Endothelial cell of umbilical vein (primary cell): ENCODE results near the gene SSC4D.

Source experiments
- EZH2 ChIP-seq: IDR thresholded peaks from 2 replicates; pipeline ENCODE4 v1.6.1; 2012; ENCODE audit warnings: borderline replicate concordance, low read depth, mild to moderate bottlenecking, moderate library complexity, low read length, inconsistent platforms; ENCODE audit not compliant: severe bottlenecking
- FOS ChIP-seq: IDR thresholded peaks from 2 replicates; pipeline ENCODE4 v1.6.1; 2011; ENCODE audit warnings: mild to moderate bottlenecking, low read length, moderate library complexity, borderline replicate concordance; ENCODE audit not compliant: insufficient read depth
- JUN ChIP-seq: IDR thresholded peaks from 2 replicates; pipeline ENCODE4 v1.6.1; 2011; ENCODE audit warnings: borderline replicate concordance, low read depth; ENCODE audit not compliant: insufficient read length, insufficient read depth
- POLR2A ChIP-seq: IDR thresholded peaks from 2 replicates; pipeline ENCODE4 v1.6.1; 2012; ENCODE audit warnings: low read depth, mild to moderate bottlenecking, control low read depth, low read length
- POLR2AphosphoS5 ChIP-seq: IDR thresholded peaks from 2 replicates; pipeline ENCODE4 v1.6.1; 2012; ENCODE audit warnings: low read depth, mild to moderate bottlenecking, control low read depth, low read length, moderate library complexity; ENCODE audit not compliant: insufficient read depth
- TF ChIP-seq, protein P1 (sequence below), 2 donors: IDR thresholded peaks; 1 replicate in 1 of 2; 2 replicates in 1 of 2; pipeline ENCODE4 v1.5.1; 2011; ENCODE audit warnings: low read length in 2 of 2, mild to moderate bottlenecking in 2 of 2, moderate library complexity in 2 of 2, control low read depth in 1 of 2, inconsistent platforms in 1 of 2, low read depth in 1 of 2; ENCODE audit not compliant: insufficient read depth in 1 of 2; ENCODE audit errors: extremely low read depth in 1 of 2
- TF ChIP-seq, protein P2 (sequence below): IDR thresholded peaks from 2 replicates; pipeline ENCODE4 v1.6.1; 2011; ENCODE audit not compliant: insufficient read depth, insufficient read length

DNA sequence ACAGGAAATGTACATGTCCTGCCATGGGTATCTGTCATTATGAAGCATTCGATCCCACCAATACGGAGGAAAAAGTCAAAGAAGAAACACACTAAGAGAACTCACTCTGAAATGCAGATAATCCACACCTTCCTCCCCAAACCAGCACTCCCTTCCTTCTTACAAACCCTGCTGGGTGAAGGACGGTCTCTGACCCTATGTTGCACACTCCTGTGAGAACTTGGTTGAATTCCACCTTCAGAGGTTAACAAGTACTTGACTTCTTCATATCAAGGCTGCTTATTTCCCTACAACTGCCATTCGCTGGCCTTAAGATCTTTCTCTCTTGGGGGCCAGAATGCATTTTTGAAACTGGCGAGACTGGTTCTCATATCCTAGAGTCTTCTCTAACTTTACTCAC, 67.3 kb downstream of the SSC4D start:
- TF ChIP-seq, protein P1, sequence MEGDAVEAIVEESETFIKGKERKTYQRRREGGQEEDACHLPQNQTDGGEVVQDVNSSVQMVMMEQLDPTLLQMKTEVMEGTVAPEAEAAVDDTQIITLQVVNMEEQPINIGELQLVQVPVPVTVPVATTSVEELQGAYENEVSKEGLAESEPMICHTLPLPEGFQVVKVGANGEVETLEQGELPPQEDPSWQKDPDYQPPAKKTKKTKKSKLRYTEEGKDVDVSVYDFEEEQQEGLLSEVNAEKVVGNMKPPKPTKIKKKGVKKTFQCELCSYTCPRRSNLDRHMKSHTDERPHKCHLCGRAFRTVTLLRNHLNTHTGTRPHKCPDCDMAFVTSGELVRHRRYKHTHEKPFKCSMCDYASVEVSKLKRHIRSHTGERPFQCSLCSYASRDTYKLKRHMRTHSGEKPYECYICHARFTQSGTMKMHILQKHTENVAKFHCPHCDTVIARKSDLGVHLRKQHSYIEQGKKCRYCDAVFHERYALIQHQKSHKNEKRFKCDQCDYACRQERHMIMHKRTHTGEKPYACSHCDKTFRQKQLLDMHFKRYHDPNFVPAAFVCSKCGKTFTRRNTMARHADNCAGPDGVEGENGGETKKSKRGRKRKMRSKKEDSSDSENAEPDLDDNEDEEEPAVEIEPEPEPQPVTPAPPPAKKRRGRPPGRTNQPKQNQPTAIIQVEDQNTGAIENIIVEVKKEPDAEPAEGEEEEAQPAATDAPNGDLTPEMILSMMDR (IDR thresholded peaks at IDR 0.05; ENCODE audit: extremely low read depth in 1 of 2, insufficient read depth in 1 of 2, low read depth in 1 of 2, low read length in 2 of 2) = no peak
- TF ChIP-seq, protein P2, sequence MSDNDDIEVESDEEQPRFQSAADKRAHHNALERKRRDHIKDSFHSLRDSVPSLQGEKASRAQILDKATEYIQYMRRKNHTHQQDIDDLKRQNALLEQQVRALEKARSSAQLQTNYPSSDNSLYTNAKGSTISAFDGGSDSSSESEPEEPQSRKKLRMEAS = no peak
- no peak for TF ChIP-seq POLR2AphosphoS5
- TF ChIP-seq JUN = no peak
- no peak for TF ChIP-seq POLR2A
- TF ChIP-seq EZH2 = no peak
- TF ChIP-seq FOS = no peak
